SK-N-SH treated with all-trans-retinoic acid at 6 μM for 48 hours (cell line): ENCODE results near the gene ZFAND3.
A peak's percentile ranks its signal among the peaks of the same experiment; 100 is the strongest.

Experiments
- ATAC-seq: fragments of 200-7000 bp; cut with Tn5 transposase; 3 replicates; pipeline ENCODE4 v1.9.1; 2020; ENCODE audit warnings: mild to moderate bottlenecking, moderate library complexity
- ARNTL ChIP-seq: fragments of 450-650 bp; formaldehyde crosslinking; IDR thresholded peaks from 2 replicates; pipeline ENCODE4 v1.5.0; 2020; ENCODE audit warnings: low read depth, mild to moderate bottlenecking, moderate library complexity, borderline replicate concordance
- BACH2 ChIP-seq: fragments of 250-450 bp; sonication (Bioruptor Pico); IDR thresholded peaks from 2 replicates; pipeline ENCODE4 v1.9.0; 2021; ENCODE audit warnings: mild to moderate bottlenecking, borderline replicate concordance
- CSDC2 ChIP-seq: fragments of 250-450 bp; sonication (Bioruptor Pico); IDR thresholded peaks from 2 replicates; pipeline ENCODE4 v1.5.0; 2020; ENCODE audit warnings: mild to moderate bottlenecking, moderate library complexity
- ESRRG ChIP-seq: fragments of 250-450 bp; sonication (Bioruptor Pico); IDR thresholded peaks from 2 replicates; pipeline ENCODE4 v1.6.1; 2021; ENCODE audit warnings: mild to moderate bottlenecking
- GLIS3 ChIP-seq: fragments of 250-450 bp; sonication (Bioruptor Pico); IDR thresholded peaks from 2 replicates; pipeline ENCODE4 v1.5.0; 2020; ENCODE audit warnings: mild to moderate bottlenecking, moderate library complexity
- ISL1 ChIP-seq: fragments of 250-450 bp; sonication (Bioruptor Pico); IDR thresholded peaks from 2 replicates; pipeline ENCODE4 v2.1.2; 2022; ENCODE audit warnings: mild to moderate bottlenecking, moderate library complexity
- OSR1 ChIP-seq: fragments of 250-450 bp; sonication (Bioruptor Pico); IDR thresholded peaks from 2 replicates; pipeline ENCODE4 v1.8.0; 2022; ENCODE audit warnings: moderate library complexity, mild to moderate bottlenecking, inconsistent platforms
- PPARA ChIP-seq: fragments of 250-450 bp; sonication (Bioruptor Pico); IDR thresholded peaks from 2 replicates; pipeline ENCODE4 v1.5.0; 2020; ENCODE audit warnings: mild to moderate bottlenecking, borderline replicate concordance
- RARB ChIP-seq: fragments of 250-450 bp; sonication (Bioruptor Pico); IDR thresholded peaks from 2 replicates; pipeline ENCODE4 v1.8.0; 2021; ENCODE audit warnings: mild to moderate bottlenecking, moderate library complexity
- SNAI2 ChIP-seq: fragments of 250-450 bp; sonication (Bioruptor Pico); IDR thresholded peaks from 2 replicates; pipeline ENCODE4 v1.5.0; 2020; ENCODE audit warnings: mild to moderate bottlenecking, moderate library complexity
- TOX ChIP-seq: fragments of 250-450 bp; sonication (Bioruptor Pico); IDR thresholded peaks from 2 replicates; pipeline ENCODE4 v1.8.0; 2021; ENCODE audit warnings: mild to moderate bottlenecking, moderate library complexity, borderline replicate concordance
- ZC3H10 ChIP-seq: fragments of 250-450 bp; sonication (Bioruptor Pico); IDR thresholded peaks from 2 replicates; pipeline ENCODE4 v1.5.1; 2021; ENCODE audit warnings: mild to moderate bottlenecking, moderate library complexity
- ZFP3 ChIP-seq: fragments of 250-450 bp; sonication (Bioruptor Pico); IDR thresholded peaks from 2 replicates; pipeline ENCODE4 v1.5.0; 2020; ENCODE audit warnings: mild to moderate bottlenecking, moderate library complexity
- ZFP30 ChIP-seq: fragments of 450-650 bp; formaldehyde crosslinking; IDR thresholded peaks from 2 replicates; pipeline ENCODE4 v1.5.0; 2022; ENCODE audit warnings: mild to moderate bottlenecking, moderate library complexity
- ZNF70 ChIP-seq: fragments of 450-650 bp; formaldehyde crosslinking; IDR thresholded peaks from 2 replicates; pipeline ENCODE4 v1.5.0; 2020; ENCODE audit warnings: mild to moderate bottlenecking, moderate library complexity
- ZNF8 ChIP-seq: fragments of 450-650 bp; formaldehyde crosslinking; IDR thresholded peaks from 2 replicates; pipeline ENCODE4 v1.5.0; 2020; ENCODE audit warnings: mild to moderate bottlenecking, moderate library complexity
- TF ChIP-seq, protein P1 (sequence below): fragments of 250-450 bp; sonication (Bioruptor Pico); IDR thresholded peaks from 2 replicates; pipeline ENCODE4 v1.5.0; 2020; ENCODE audit warnings: mild to moderate bottlenecking, moderate library complexity
- TF ChIP-seq, protein P2 (sequence below): fragments of 250-450 bp; sonication (Bioruptor Pico); IDR thresholded peaks from 2 replicates; pipeline ENCODE4 v1.5.1; 2020; ENCODE audit warnings: low read depth, mild to moderate bottlenecking, moderate library complexity
- TF ChIP-seq, protein P3 (sequence below): fragments of 250-450 bp; sonication (Bioruptor Pico); IDR thresholded peaks from 2 replicates; pipeline ENCODE4 v1.8.0; 2021; ENCODE audit warnings: low read depth, mild to moderate bottlenecking, moderate library complexity, borderline replicate concordance
- TF ChIP-seq, protein P4 (sequence below): fragments of 250-450 bp; sonication (Bioruptor Pico); IDR thresholded peaks from 2 replicates; pipeline ENCODE4 v1.5.1; 2021; ENCODE audit warnings: mild to moderate bottlenecking, moderate library complexity

Gene ZFAND3

DNA sequence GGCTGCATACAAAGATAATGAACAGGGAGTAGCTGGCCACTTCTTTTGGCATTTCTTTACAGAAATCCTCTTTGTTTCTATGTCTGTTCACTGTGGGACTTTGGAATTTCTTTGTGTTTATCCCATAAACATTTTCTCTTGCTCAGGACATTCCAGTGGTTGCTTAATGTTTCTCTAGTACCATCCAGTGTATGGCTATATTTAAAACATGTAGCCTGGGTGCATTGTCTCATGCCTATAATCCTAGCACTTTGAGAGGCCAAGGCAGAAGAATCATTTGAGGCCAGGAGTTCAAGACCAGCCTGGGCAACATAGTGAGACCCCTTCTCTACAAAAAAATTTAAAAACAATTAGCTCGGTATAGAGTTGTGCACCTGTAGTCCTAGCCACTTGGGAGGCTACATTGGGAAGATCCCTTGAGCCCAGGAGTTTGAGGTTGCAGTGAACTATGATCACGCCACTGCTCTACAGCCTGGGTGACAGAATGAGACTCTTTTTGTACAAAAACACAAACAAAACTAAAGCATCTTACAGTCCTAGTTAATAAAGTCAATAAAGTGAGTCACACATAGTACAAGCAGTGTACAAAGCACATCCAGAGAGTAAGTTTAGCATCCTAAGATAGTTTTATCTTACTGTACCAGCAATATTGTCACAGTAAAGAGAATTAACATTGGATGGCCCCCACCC lies 63.3 kb downstream of the ZFAND3 start:
- TF ChIP-seq, protein P1, sequence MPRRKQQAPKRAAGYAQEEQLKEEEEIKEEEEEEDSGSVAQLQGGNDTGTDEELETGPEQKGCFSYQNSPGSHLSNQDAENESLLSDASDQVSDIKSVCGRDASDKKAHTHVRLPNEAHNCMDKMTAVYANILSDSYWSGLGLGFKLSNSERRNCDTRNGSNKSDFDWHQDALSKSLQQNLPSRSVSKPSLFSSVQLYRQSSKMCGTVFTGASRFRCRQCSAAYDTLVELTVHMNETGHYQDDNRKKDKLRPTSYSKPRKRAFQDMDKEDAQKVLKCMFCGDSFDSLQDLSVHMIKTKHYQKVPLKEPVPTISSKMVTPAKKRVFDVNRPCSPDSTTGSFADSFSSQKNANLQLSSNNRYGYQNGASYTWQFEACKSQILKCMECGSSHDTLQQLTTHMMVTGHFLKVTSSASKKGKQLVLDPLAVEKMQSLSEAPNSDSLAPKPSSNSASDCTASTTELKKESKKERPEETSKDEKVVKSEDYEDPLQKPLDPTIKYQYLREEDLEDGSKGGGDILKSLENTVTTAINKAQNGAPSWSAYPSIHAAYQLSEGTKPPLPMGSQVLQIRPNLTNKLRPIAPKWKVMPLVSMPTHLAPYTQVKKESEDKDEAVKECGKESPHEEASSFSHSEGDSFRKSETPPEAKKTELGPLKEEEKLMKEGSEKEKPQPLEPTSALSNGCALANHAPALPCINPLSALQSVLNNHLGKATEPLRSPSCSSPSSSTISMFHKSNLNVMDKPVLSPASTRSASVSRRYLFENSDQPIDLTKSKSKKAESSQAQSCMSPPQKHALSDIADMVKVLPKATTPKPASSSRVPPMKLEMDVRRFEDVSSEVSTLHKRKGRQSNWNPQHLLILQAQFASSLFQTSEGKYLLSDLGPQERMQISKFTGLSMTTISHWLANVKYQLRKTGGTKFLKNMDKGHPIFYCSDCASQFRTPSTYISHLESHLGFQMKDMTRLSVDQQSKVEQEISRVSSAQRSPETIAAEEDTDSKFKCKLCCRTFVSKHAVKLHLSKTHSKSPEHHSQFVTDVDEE (CRISPR knock-in tag): no peak
- TF ChIP-seq ESRRG (CRISPR knock-in tag) (no peak), ZFP30 (CRISPR knock-in tag) (no peak), GLIS3 (CRISPR knock-in tag) (no peak), ZFP3 (no peak), TOX (CRISPR knock-in tag) (no peak), OSR1 (no peak), CSDC2 (CRISPR knock-in tag) (no peak), BACH2 (CRISPR knock-in tag) (no peak), ARNTL (CRISPR knock-in tag) (no peak), ISL1 (CRISPR knock-in tag) (no peak), SNAI2 (CRISPR knock-in tag) (no peak)
- TF ChIP-seq, protein P2, sequence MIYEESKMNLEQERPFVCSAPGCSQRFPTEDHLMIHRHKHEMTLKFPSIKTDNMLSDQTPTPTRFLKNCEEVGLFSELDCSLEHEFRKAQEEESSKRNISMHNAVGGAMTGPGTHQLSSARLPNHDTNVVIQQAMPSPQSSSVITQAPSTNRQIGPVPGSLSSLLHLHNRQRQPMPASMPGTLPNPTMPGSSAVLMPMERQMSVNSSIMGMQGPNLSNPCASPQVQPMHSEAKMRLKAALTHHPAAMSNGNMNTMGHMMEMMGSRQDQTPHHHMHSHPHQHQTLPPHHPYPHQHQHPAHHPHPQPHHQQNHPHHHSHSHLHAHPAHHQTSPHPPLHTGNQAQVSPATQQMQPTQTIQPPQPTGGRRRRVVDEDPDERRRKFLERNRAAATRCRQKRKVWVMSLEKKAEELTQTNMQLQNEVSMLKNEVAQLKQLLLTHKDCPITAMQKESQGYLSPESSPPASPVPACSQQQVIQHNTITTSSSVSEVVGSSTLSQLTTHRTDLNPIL: no peak
- TF ChIP-seq, protein P3, sequence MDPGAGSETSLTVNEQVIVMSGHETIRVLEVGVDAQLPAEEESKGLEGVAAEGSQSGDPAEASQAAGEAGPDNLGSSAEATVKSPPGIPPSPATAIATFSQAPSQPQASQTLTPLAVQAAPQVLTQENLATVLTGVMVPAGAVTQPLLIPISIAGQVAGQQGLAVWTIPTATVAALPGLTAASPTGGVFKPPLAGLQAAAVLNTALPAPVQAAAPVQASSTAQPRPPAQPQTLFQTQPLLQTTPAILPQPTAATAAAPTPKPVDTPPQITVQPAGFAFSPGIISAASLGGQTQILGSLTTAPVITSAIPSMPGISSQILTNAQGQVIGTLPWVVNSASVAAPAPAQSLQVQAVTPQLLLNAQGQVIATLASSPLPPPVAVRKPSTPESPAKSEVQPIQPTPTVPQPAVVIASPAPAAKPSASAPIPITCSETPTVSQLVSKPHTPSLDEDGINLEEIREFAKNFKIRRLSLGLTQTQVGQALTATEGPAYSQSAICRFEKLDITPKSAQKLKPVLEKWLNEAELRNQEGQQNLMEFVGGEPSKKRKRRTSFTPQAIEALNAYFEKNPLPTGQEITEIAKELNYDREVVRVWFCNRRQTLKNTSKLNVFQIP (CRISPR knock-in tag): no peak
- TF ChIP-seq, protein P4, sequence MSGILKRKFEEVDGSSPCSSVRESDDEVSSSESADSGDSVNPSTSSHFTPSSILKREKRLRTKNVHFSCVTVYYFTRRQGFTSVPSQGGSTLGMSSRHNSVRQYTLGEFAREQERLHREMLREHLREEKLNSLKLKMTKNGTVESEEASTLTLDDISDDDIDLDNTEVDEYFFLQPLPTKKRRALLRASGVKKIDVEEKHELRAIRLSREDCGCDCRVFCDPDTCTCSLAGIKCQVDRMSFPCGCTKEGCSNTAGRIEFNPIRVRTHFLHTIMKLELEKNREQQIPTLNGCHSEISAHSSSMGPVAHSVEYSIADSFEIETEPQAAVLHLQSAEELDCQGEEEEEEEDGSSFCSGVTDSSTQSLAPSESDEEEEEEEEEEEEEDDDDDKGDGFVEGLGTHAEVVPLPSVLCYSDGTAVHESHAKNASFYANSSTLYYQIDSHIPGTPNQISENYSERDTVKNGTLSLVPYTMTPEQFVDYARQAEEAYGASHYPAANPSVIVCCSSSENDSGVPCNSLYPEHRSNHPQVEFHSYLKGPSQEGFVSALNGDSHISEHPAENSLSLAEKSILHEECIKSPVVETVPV: no peak
- ATAC-seq: peak; percentile 58; the same call in 2 of the 3 replicates

DNA sequence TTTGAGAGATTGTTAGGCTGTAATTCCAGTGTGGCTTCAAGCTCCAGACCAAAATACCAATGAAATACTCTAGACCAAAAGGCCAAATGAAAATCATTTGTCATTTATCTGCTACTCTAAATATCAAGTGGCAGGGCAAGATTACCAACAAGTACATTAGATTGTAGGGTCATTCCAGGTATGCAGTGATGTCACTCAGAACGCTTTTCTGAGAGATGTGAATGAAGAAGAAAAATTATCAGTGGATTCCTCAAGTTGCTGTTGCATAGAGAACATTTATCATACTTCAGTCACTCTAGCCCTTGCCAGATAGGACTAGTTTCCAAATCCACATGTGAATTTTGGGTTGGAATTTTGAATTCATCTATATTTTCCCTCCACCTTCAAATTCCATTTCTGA lies 65.0 kb downstream of the ZFAND3 start:
- ATAC-seq: no peak
- no peak for TF ChIP-seq ZNF70 (CRISPR knock-in tag)
- TF ChIP-seq ESRRG (CRISPR knock-in tag): no peak
- no peak for TF ChIP-seq RARB
- no peak for TF ChIP-seq TOX (CRISPR knock-in tag)
- TF ChIP-seq SNAI2 (CRISPR knock-in tag): no peak
- no peak for TF ChIP-seq PPARA (CRISPR knock-in tag)
- TF ChIP-seq ZC3H10: no peak
- TF ChIP-seq GLIS3 (CRISPR knock-in tag): no peak
- no peak for TF ChIP-seq ARNTL (CRISPR knock-in tag)
- TF ChIP-seq ZFP3: no peak
- TF ChIP-seq CSDC2 (CRISPR knock-in tag): no peak
- TF ChIP-seq, protein P4: no peak
- no peak for TF ChIP-seq BACH2 (CRISPR knock-in tag)
- no peak for TF ChIP-seq ZNF8 (CRISPR knock-in tag)

DNA sequence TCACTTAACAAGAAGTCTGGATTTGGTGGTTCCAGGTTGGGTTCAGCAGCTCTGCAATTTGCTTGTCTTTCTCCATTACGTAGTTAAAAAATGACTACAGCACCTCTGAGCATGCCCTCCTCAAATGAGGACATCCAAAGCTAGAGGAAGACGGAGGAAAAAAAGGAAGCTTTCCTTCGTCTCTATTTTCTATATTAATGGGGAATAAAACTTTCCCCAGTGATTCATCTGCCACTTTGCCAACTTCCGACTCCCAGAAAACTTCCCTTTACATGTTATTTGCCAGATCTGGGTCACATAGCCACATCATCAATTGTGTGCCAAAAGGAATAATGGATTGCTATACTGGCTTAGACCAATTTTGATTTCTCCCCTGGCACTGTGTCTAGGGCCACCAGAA lies 69.5 kb downstream of the ZFAND3 start:
- no peak for TF ChIP-seq ZFP3
- TF ChIP-seq, protein P4: no peak
- no peak for TF ChIP-seq CSDC2 (CRISPR knock-in tag)
- TF ChIP-seq ZNF8 (CRISPR knock-in tag): no peak
- TF ChIP-seq SNAI2 (CRISPR knock-in tag): no peak
- no peak for TF ChIP-seq ESRRG (CRISPR knock-in tag)
- no peak; the same call in 2 of the 3 replicates for ATAC-seq
